NCI-H2227 (cell line): Measurements from ENCODE around the gene DMRTC2.

Source experiments
- DNase-seq: peaks from one replicate; lab custom pipeline; 2025; ENCODE audit not compliant: unreplicated experiment; lab: John Stamatoyannopoulos, UW

The DMRTC2 gene

DNA sequence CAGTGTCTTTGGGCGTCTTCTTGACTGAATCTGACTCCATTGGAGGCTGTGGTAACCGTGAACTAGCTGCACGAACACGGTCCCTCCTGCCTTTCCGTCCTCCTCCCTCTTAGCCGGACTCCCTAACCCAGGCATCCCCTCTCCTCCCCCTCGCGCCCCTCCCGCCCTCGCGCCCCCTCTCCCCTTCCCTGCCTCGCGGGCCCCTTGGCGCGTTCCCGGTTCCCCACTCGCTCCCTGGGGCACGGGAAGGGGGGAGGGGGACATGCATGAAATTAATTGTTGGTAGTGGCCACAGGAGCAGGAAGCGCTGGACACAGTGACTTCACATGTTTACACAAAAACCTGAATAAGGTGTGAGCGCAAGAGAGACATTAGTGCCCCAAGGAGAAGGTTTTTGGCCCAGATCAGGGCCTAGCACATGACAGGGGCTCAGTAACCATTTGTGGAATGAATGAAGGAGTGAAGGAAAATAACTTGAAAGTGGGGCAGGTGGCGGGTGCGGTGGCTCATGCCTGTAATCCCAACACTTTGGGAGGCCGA lies 279 bp downstream of the DMRTC2 start:
- DNase-seq, result no peak

DNA sequence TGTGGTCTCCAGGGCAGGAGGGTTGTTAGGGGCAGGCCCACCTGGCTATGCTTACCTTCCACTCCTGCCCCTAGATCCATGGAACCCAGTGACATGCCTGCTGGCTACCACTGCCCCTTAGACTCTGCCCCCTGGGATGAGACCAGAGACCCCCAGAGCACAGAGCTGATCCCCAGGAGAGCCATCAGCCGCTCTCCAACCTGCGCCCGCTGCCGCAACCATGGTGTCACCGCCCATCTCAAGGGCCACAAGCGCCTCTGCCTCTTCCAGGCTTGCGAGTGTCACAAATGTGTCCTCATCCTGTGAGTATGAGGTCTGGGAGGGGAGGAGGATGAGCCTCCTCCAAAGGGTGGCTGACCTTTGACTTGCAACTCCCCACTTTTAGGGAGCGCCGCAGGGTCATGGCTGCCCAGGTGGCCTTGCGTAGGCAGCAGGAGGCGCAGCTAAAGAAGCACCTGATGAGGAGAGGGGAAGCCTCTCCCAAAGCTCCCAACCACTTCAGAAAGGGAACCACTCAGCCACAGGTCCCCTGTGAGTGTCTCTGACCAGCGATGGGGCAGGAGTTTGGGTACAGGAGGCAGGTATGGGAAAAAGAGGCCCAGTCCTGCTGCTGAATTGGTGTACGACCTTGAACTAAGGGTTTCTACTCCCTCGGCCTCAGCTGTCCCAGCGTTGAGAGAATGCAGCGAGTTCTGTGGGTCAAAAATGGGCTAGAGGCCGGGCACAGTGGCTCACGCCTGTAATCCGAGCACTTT lies 2.7 kb downstream of the DMRTC2 start:
- no peak for DNase-seq

DNA sequence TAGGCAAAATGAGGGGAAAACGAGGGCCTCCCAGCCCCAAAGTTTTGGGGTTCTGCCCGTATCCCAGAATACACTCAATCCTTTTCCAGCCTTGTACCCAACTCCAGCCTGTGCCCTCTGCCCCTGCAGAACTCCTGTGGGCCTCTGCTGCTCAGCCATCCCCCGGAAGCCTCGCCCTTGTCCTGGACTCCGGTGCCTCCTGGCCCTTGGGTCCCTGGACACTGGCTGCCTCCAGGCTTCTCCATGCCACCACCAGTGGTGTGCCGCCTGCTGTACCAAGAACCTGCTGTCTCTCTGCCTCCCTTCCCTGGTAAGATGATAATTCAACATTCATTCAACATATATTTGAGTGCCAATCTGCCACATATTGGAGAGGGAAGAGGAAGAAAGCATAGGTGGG lies 3.8 kb downstream of the DMRTC2 start:
- DNase-seq, result no peak

- no peak for DNase-seq
These were observed 4.2 kb downstream of the DMRTC2 start for GRCh38 chr19:41849067-41849466.

GRCh38 chr19:41850381-41850780 lies 5.5 kb downstream of the DMRTC2 start:
- no peak for DNase-seq

- no peak for DNase-seq
These were observed 6.6 kb downstream of the DMRTC2 start for GRCh38 chr19:41851456-41851855.

- no peak for DNase-seq
These were observed 8.5 kb downstream of the DMRTC2 start for GRCh38 chr19:41853344-41853743.

- DNase-seq, result no peak
These were observed 8.9 kb downstream of the DMRTC2 start for GRCh38 chr19:41853768-41854167.

GRCh38 chr19:41859213-41859617 lies 14.4 kb downstream of the DMRTC2 start:
- no peak for DNase-seq

DNA sequence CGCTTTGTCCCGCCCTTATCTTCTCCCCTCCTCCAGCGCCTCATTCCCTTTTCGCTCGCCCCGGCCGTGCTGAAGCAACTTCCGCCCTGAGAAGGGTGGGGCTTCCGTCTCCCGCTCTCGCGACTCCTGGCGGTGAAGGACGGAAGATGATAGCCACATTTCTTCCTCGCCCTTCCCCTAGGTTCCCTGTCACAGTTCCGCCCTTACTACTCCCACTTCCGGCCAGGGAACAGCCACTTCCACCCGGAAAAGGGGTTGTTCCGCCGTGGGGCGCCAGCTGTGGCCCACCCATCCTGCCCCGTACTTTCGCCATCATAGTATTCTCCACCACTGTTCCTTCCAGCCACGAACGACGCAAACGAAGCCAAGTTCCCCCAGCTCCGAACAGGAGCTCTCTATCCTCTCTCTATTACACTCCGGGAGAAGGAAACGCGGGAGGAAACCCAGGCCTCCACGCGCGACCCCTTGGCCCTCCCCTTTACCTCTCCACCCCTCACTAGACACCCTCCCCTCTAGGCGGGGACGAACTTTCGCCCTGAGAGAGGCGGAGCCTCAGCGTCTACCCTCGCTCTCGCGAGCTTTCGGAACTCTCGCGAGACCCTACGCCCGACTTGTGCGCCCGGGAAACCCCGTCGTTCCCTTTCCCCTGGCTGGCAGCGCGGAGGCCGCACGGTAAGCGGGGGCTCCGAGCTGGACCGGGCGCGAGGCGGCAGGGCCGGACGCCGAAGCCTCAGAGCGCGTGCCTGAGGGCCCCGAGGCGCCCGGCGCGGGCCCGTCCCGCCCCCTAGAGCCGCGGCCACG lies 15.0 kb downstream of the DMRTC2 start, which contains the start of gene RPS19:
TSS of gene RPS19 (plus strand) at position 638 of the 801 bp plus-strand sequence. CDS start 520 bp downstream, outside the sequence.
- DNase-seq, result peak; percentile 100

- peak; percentile 76 for DNase-seq
These were observed 15.7 kb downstream of the DMRTC2 start for GRCh38 chr19:41860419-41861115.

GRCh38 chr19:41861116-41861768 lies 16.4 kb downstream of the DMRTC2 start:
- no peak for DNase-seq

GRCh38 chr19:41861846-41862245 lies 17.0 kb downstream of the DMRTC2 start:
- DNase-seq, result no peak

- DNase-seq, result no peak
These were observed 17.7 kb downstream of the DMRTC2 start for GRCh38 chr19:41862445-41862986.

DNA sequence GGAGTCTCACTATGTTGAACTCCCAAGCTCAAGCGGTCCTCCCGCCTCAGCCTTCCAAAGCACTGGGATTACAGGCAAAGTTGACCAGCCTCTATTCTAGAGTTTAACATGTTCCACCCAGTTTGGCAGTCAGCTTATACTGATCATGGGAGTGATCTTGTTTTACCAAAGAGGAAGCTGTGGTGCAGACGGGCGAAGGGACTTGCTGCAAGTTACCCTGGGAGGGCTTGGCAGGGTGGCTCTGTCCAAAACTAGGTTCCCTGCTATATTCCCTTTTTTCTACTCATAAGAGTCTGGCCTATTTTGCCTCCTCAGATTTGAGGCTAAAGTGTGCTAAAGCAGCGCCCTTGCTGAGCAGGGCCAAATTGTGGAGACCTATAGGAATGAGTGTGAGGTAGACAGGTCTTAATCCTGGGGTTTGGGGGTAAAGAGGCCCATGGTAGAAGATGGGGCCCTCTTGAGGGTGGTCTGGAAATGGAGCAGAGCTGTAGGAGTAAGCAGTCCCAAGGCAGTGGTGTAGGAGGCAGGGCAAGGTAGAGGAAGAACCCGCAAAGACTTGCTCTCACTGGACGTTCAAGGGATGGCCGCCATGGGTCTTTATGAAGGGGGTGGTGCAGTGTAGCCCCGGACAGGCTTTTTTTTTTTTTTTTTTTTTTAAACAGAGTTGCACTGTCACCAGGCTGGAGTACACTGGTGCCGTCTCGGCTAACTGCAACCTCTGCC lies 18.5 kb downstream of the DMRTC2 start:
- no peak for DNase-seq

- no peak for DNase-seq
These were observed 19.5 kb downstream of the DMRTC2 start for GRCh38 chr19:41864374-41864773.

GRCh38 chr19:41866284-41866683 lies 21.4 kb downstream of the DMRTC2 start:
- DNase-seq, result no peak

DNA sequence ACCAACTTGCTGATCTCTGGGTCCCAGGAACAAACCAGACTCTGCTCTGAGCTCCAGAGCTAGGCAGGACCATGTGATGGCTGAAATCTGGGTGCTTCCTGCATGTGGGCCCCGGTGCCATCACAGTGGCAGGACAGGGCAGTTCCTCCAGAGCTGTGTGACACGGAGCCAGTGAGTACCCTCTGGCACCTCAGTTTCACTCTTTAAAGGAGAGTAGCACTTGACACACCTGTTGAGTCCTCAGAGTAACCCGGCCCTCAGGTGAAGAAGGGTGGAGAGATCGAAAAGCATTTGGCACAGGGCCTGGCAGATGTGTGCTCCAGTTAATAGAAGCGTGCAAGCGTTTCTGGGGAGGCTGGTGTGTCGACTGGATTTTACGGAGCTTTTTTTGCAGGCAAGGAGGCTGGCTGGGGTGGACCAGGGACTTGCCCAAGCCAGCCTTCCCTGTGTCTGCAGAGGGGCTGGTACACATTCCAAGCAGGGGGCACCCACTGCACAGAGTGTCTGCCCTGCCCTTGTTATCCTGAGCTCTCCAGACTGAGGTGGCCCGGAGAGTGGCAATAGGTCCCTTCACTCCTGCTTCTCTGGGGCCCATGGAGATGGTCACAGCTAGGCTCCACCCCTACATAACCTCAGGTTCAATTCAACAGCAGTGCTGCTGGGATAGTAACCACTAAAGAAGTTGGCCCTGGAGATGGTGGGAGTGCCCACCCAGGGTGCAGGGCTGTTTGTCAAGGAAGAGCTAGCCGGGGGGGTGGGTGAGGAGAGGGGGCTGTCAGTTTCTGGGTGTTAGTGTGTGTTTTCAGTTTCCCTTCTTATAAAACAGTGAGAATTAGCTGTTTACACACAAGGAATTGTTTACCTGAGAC lies 23.5 kb downstream of the DMRTC2 start:
- no peak for DNase-seq

- DNase-seq, result no peak
These were observed 24.1 kb downstream of the DMRTC2 start for GRCh38 chr19:41868989-41869300.
